GM19351 (cell line): ENCODE measurements around the gene STARD5.

Experiments
- ATAC-seq: cut with Tn5 transposase; IDR thresholded peaks from one replicate; pipeline ENCODE4 v1.9.1; 2021; ENCODE audit warnings: mild to moderate bottlenecking, moderate library complexity; ENCODE audit not compliant: unreplicated experiment

STARD5 gene

DNA sequence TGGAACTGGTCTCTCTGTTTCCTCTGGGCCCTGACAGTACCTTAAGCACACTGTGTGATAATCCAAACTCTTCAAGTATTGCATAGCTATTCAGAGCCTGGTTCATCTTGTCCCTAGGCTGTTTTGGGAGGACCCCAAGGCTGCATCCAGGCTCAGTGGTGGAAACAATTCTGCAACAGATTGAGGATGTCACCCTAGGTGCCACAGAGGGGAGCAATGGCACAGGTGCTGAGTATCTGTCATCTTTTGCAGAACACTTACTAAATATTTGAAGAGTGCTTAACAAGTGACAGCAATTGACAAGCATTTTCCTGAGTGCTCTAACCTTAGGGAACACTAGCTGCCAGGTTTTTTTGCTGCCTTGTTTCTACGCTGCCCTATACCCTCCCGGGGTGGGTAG is 27.8 kb downstream of the STARD5 start:
- no peak for ATAC-seq

DNA sequence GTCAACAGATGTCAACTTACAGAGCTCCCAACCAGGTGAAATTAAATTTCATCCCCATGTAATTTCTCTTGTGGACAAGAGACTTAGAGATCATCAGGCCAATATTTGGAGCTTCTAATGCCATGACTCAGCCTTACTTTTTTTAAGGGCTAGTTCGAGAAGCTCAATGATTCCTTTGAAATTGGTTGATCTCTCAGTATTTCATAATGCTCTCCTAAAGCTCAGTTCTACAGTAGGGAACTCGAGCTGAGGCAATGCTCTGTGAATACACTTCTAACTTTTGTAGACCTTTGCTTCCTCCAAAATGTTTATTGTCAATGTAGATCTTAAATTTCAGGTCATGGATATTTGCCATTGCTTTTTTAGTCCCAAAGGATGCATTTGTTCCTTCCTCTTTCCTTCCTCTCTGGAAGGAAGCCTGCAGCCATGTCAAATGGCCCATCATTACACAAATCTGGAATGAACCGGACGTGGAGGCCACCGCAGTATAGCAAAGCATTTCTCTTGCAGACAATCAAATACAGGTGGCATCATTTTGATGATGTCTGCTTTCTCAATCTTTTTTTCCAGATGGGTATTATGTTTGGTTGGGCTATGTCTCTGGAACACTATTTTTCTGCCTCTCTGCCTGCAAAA is 28.3 kb downstream of the STARD5 start:
- no peak for ATAC-seq

DNA sequence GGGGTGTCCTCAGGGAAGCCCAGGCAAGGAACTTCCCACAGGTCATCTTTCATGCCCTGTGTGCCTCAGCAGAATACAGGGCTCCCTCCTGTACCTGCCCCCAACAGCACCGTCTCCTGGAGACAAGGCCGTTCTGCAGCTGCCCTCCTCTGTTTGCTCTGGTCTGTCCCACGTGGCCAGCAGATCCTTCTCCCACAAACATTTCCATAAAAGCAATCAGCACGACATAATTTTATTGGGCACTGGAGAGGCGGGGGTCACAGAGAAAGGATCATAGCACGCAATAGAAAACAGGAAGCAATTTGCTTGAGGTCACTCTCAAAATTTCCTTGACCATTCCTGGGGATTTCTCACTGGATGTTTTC is 29.4 kb downstream of the STARD5 start:
- ATAC-seq: no peak

DNA sequence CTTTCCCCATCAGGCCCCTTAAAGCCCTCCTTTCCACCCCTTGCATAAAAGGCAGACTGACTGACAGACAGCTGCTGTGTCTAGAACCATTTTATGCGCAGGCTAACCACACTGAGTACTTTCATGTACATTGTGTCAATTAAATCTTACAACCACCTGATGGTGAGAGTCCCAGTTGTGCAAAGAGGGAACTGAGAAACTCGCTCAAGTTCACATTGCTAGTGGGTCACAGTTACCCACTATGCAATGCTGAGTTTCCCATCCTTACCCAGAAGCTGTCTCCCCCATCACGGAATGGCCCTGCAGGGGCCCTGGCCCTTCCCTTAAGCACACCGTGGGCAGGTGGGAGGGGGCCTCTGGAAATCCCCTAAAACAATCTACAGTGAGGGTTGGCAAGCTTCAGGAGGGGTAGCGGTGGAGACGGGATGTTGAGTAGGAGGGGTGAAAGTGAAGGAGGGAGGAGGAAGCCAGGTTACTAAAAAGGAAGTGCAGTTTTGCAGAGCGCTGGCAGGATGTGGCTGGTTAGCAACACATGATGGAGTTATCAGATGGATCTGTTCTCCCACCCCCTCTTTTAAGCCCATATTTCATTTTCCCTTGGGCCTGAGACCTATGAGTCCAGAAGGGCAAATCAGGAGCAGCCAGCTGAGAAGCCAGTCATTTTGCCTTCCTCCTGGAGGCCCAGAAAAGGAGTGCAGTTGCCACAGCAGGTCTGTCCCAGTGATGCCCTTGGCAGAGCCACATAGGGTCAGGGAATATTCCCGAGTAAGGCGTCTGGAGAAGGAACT is 30.0 kb downstream of the STARD5 start:
- ATAC-seq: peak; percentile 57

DNA sequence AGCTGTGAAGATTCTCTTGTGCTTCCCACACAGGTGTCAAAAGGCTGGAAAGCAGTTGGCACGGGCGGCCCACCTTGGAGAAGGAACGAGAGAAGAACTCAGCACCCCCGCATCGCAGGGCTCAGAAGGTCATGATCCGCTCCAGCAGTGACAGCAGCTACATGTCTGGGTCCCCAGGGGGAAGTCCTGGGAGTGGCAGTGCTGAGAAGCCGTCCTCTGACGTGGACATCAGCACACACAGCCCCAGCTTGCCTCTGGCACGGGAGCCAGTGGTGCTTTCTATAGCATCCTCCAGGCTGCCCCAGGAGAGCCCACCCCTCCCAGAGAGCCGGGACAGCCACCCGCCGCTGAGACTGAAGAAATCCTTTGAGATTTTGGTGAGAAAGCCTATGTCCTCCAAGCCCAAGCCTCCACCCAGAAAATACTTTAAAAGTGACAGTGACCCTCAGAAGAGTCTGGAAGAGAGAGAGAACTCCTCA is 31.4 kb downstream of the STARD5 start:
- ATAC-seq: peak; percentile 40

DNA sequence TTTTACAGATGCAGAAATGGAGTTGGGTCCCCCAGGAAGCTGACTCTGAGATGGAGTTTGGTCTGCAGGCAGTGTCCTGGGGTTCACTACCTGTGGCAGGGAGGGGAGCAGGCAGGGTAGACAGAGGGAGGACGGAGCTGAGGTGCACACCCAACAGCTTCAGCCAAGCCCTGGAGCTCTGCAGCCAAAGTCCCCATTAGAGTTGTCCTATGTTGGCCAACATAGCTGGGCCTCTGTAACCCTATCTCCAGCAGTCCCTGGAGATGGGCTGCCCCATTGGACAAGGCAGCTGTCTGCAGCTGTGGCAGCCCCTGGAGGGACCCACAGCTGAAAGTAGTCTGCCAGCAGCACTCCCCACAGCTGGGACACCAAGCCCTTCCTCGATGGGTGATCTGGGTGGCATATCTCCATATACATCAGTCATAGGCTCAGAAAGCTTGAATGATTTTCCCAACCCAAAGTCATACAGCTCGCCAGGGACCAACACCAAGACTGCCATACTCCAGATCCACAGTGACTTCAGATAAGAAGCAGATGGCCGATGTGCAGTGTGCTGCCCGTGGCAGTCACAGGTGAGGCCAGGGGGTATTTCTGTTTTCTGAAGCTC is 31.9 kb downstream of the STARD5 start:
- ATAC-seq: no peak

DNA sequence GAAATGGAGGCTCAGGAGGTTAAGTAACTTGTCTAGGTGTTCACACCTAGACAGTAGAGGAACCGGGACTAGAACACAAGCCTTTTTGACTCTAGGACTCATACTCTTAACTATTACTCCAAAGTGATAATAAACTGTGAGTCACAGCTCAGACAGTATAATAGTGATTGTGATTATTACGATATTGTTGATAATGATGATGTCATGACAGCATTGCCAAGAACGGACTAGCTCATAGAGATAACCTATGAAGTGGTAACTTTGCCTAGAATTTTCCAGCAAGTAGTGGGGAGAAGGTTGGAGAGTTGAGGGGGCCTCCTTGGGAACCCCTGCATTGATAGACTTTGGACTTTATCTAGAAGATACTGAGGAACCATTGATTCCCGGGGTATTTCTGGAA is 34.0 kb downstream of the STARD5 start:
- ATAC-seq: no peak

DNA sequence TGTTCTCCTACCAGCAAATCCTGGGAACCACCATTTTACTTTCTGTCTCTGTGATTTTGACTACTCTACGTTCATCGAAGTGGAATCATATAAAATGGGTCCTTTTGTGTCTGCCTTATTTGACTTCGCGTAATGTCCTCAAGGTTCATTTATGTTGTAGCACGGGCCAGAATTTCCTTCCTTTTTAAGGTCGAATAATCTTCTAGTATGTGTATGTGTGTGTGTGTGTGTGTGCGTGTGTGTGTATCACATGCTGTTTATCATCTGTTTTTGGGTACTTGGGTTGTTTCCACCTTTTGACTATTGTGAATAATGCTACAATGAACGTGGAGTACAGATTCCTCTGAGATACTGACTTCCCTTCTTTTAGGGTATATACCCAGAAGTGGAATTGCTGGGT is 35.3 kb downstream of the STARD5 start:
- ATAC-seq: no peak

DNA sequence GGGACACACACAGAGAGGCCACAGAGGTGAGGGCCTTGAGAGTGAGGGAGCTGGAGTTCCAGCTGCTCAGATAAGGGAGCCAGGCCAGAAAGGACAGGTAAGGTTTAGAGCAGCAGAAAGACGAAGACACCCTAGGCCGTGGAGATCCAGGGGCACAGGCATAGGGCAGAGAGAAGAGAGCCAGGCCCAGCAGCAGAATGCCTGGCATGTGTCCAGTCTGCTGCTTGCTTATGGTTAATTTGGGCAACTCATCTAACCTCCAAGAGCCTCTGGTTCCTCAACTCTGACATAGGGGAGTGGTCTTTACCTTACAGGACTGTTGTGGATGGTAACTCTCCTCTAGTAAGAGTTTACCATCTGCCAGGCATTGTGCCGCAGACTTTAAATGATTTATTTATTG is 35.9 kb downstream of the STARD5 start:
- no peak for ATAC-seq

DNA sequence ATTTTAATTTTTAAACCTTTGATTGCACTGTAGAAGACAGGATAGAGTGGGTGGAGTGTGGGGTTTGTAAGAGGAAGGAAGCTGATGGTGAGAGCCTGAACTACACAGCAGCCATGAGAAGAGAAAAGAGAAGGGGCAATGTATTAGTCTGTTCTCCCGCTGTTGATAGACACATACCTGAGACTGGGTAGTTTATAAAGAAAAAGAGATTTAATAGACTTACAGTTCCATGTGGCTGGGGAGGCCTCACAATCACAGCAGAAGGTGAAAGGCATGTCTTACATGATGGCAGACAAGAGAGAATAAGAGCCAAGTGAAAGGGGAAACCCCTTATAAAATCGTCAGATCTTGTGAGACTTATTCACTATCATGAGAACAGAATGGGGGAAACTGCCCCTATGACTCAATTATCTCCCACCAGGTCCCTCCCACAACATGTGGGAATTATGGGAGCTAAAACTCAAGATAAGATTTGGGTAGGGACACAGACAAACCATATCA is 37.3 kb downstream of the STARD5 start:
- ATAC-seq: peak; percentile 61

DNA sequence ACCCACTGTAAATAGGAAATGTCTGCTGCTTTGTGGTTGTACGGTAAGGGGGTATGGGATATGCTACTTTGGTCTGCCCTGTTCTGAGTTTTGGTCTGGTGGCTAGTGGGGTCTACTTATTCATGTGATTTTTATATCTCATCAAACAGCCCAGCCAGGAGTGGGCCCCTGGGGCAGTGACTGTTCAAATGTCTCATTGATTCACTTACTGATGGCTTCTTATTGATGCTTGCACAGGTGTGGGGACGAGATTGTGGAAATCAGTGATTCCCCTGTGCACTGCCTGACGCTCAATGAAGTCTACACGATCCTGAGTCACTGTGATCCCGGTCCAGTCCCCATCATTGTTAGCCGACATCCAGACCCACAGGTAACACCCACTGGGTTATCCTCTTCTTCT is 38.5 kb downstream of the STARD5 start:
- no peak for ATAC-seq

DNA sequence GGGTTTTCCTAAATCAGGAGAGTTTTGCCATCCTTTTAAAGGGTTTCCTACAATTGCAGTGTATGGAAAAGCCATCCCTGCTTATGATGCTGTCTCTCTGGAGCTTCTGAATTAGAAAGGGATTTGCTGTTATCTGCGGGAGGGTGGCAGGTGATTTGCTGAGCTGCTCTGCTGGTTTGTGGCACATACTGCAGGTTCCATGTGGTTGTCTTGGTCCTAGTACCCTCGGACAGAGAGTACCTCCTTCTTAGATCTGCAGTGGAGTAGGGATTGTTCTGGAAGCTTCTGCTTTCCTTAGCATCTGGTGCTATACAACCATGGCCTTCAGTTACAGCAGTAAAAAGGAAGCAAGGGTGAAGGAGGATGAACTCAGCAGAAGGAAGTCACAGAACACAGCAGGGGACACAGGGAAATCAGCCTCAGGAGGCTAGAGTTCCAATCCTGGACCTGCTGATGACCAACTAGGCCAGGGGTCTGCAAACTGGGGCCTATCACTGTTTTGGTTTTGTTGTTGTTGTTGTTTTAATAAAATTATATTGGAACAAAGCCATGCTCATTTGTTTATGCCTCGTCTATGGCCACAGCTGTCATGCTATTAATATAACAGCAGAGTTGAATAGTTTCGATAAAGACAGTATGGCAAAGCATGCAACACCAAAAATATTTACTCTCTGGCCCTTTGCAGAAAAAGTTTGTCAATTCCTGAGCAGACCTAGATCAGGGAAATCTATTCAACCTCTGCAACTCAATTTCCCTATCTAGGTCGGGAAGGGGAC is 39.5 kb downstream of the STARD5 start:
- ATAC-seq: no peak

DNA sequence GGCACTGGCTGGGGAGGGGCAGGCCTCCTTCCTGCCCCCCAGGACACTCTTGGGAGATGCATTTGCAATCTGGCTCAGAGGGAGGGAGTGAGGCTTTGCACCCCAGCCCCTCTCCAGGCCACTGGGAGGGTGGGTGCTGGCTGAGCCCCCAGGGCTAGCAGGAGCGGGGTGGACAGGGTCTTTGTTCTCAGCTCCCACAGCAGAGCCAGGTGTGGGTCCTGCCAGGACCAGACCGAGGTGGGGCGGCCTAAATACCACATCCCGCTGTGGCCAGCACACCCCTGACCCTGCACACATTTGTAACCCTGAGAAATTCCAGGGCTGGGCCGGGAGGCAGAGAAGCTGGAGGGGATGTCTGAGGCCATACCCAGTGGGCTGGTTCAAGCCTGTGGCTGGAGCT is 41.0 kb downstream of the STARD5 start:
- ATAC-seq: no peak

DNA sequence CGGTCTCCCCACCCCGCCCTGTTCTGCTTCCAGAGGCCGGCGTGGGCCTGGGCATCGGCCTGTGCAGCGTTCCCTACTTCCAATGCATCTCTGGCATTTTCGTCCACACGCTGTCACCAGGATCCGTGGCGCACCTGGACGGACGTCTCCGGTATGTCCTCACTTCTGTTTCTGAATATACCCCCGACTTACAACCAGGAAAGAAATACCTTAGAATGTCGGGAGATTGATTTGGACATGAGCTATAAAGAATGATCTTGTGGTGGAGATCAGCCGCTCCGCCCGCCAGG is 41.4 kb downstream of the STARD5 start:
- ATAC-seq: no peak

DNA sequence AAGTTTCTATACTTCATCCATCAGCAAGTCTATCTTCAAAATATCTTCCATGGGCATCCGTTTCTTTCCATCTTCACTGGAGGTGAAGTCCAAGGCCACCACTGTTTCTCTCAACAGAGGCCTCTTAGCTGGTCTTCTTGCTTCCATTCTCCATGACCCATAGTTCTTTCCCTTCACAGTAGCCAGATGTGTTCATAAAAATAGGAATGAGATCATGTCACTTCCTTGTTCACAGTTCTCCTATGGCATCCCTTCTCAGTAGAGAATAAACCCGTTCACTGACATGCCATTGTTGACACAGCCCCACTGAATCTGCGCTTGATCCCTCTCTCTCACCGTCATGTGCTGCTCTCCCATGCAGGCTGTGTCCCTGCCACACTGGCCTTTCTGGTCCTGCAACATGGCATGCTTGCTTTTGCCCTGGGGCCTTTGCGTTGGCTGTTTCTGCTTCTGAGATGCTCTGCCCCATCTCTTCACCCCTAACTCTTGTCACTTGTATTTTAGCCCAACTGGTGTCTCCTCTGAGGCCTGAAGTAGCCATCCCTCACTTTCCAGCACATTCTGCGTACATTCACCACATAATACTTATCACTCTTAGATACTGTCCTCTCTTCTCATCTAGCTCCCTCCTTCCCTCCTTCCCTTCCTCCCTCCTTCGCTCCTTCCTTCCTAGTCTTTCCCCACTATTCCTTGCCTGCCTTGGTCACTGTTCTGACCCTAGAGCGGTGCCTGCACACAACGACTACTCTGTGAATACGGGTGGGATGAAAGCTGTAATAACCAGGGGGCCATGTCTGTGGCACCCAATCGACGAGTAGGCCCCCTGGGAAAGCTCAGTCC is 42.0 kb downstream of the STARD5 start:
- no peak for ATAC-seq

DNA sequence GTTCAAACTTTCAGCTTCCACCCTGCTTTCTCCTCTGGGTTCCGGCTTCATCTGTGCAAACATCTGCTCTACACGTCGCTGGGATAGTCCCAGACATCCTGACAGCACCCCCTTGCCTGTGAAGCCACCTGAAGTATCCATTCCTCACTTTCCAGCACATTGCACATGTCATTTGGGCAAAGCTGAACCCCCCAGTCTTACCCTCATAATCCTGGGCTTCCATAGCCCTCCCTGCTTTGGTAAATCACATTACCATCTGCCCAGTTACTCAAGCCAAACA is 42.5 kb downstream of the STARD5 start:
- ATAC-seq: no peak

DNA sequence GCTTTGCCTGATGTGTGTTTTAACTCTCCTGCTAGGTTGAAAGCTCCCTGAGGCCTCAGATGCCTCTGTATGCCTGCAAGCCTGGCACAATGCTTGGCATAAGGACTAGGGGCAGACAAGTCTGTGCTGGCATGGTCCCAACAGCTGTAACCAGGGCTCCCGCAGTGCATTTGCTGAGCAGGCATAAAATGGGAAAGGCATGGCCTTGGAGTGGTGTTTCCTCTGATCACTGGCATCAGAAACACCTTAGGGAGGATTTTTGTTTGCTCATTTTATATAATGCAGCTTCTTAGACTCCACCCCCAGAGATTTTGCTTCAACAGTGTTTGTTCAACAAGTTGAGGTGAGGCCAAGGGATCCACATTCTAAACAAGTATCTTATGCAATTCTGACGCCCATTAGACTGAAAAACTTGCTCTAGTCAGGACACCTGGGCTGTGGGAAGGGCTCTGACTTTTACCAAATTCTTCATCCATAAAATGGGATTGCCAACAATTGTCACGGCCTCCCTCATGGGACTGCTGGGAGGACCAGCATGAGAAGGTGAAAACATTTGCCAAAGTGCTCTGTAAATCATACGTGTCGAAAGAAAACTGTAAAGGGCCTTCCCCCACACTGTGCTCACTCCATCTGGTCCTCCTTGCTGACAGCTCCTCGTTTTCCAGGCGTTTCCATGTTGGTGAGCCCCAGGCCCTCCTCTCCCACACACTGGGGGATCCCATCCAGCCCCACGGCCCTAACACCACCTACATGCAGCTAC is 43.1 kb downstream of the STARD5 start:
- ATAC-seq: no peak

DNA sequence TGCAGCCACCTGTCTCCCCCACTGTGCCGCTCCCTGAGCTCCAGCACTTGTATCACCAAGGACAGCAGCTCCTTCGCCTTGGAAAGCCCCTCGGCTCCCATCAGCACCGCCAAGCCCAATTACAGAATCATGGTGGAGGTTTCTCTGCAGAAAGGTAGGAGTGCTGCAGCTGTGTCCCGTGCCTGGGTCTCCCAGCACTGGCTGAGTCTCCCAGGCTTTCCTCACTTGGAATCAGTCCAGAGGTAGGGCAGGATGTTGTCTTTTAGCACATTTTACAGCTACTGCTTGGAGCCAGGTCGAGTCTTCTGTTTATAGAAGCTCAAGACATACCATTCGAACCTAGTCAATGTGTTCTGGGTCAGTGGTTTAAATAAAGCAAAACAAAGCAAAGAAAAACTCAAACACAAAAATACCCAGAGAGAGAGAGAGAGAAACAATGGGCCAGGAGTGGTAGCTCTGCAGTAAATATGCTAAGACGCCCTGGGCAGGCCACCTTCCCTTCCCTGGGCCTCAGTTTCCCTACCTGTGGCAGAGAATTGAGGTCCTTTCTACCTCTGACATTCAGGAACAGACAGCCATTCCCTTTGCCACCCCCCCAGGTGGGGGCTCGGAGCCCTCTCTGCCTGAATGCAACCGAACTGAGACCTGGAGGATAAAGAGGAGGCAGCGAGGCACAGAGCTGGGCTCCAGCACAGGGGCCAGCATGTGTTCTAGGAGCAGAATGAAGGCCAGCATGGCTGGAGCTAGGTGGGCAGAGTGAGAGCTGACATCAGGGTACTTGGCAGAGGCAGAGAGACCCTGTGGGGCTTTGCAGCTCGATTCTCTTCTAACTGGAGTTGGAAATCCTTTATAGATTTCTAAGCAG is 44.1 kb downstream of the STARD5 start:
- ATAC-seq: no peak
